Measurements from ENCODE around the gene PLEKHA7.

The PLEKHA7 gene

GRCh38 chr11:16789560-16790485 is 224.4 kb downstream of the PLEKHA7 start:
- intact Hi-C loops (cut with DNase I; ENCODE audit: low total_unique reads) = no loop called here
- no peak overlapping the region for H3K27ac ChIP-seq
- H3K4me1 ChIP-seq = peaks cover 0 to 51% (median 32%) of the 10 kb centered on the region in 4 donors
- H3K36me3 ChIP-seq = peaks cover 0 to 12% (median 0%) of the 10 kb centered on the region in 3 donors
- H3K27me3 ChIP-seq = no peaks in the 10 kb centered on the region
- no peak overlapping the region for H3K4me3 ChIP-seq
- no peak for TF ChIP-seq CTCF (IDR thresholded peaks at IDR 0.05)
- no peak for DNase-seq
- no peaks in the 10 kb centered on the region for H3K9me3 ChIP-seq

- no peak for TF ChIP-seq CTCF (IDR thresholded peaks at IDR 0.05)
- intact Hi-C loops (cut with DNase I; ENCODE audit: low total_unique reads) = no loop called here
- peaks cover 0 to 51% (median 32%) of the 10 kb centered on the region in 4 donors for H3K4me1 ChIP-seq
Observed at GRCh38 chr11:16789063-16789420, 225.2 kb downstream of the PLEKHA7 start.

GRCh38 chr11:16788141-16789062 is 225.8 kb downstream of the PLEKHA7 start:
- peak; percentile 53 to 79 for DNase-seq

More at GRCh38 chr11:16789063-16789420, 225.2 kb downstream of the PLEKHA7 start:
- H3K27ac ChIP-seq = no peak overlapping the region
- no peaks in the 10 kb centered on the region for H3K27me3 ChIP-seq
- H3K9me3 ChIP-seq = no peaks in the 10 kb centered on the region
- no peak overlapping the region for H3K4me3 ChIP-seq
- peaks cover 0 to 12% (median 0%) of the 10 kb centered on the region in 3 donors for H3K36me3 ChIP-seq
- no peak for DNase-seq

GRCh38 chr11:16787035-16787742 is 227.0 kb downstream of the PLEKHA7 start:
- no peak overlapping the region for H3K27ac ChIP-seq
- intact Hi-C loops (cut with DNase I; ENCODE audit: low total_unique reads) = no loop called here

More at GRCh38 chr11:16788141-16789062, 225.8 kb downstream of the PLEKHA7 start:
- Histone ChIP-seq H3K27me3 (no peaks in the 10 kb centered on the region), H3K9me3 (no peaks in the 10 kb centered on the region), H3K36me3 (peaks cover 0 to 12% (median 0%) of the 10 kb centered on the region in 3 donors), H3K4me1 (peaks cover 0 to 45% (median 28%) of the 10 kb centered on the region in 4 donors), H3K27ac (peak overlapping the region in 1 of 2 donors; percentile 16), H3K4me3 (no peak overlapping the region)
- TF ChIP-seq CTCF (IDR thresholded peaks at IDR 0.05) = peak; percentile 70 to 96
- intact Hi-C loops (cut with DNase I; ENCODE audit: low total_unique reads) = no loop called here

More at GRCh38 chr11:16787035-16787742, 227.0 kb downstream of the PLEKHA7 start:
- H3K4me3 ChIP-seq = no peak overlapping the region
- peaks cover 0 to 12% (median 0%) of the 10 kb centered on the region in 3 donors for H3K36me3 ChIP-seq
- DNase-seq = no peak
- no peaks in the 10 kb centered on the region for H3K27me3 ChIP-seq
- H3K9me3 ChIP-seq = no peaks in the 10 kb centered on the region
- TF ChIP-seq CTCF (IDR thresholded peaks at IDR 0.05) = no peak
- peaks cover 0 to 34% (median 18%) of the 10 kb centered on the region in 4 donors for H3K4me1 ChIP-seq

Measured in tibial artery (tissue), 4 donors.